Measurements from ENCODE around the gene SPINK5.

Gene SPINK5

GRCh38 chr5:148177207-148177606, 113.4 kb downstream of the SPINK5 start:
- DNase-seq: no peak

GRCh38 chr5:148179234-148179824, 115.5 kb downstream of the SPINK5 start:
- peak in 1 of 2 experiments; percentile 46 for DNase-seq

GRCh38 chr5:148186248-148187003, 122.6 kb downstream of the SPINK5 start:
- no peak for DNase-seq
